ENCODE measurements around the gene TENT4A. TPM values are rescaled to one million over a fixed set of nuclear protein-coding genes. Genes with fewer than 3 reads are reported as not detected.
A peak's percentile ranks its signal among the peaks of the same experiment; 100 is the strongest.

TENT4A gene
- total RNA-seq, 1 experiment from 2014 or later, result 32.3 TPM

GRCh38 chr5:6758236-6758635 is 45.0 kb downstream of the TENT4A start:
- H3K9me3 Mint-ChIP-seq (ENCODE audit: unreplicated experiment), result no peaks in the 10 kb centered on the region
- peaks cover 76% of the 10 kb centered on the region for H3K36me3 Mint-ChIP-seq (ENCODE audit: insufficient read depth, unreplicated experiment)
- no TSS peak for BruUV-seq (replicated peaks)
- CTCF ChIA-PET, result no interaction called here
- Histone ChIP-seq H3K36me3 (ENCODE audit: control insufficient read depth, insufficient read depth, low read length) (peaks cover 4% of the 10 kb centered on the region), H3K4me3 (ENCODE audit: low read depth, low read length) (no peak overlapping the region), H3K27me3 (replicated peaks; ENCODE audit: control insufficient read depth, insufficient read depth, low read length) (no peaks in the 10 kb centered on the region), H3K4me1 (peaks cover 11% of the 10 kb centered on the region; the same call in 1 of the 2 replicates), H3K9me3 (no peaks in the 10 kb centered on the region)
- H3K27me3 Mint-ChIP-seq (ENCODE audit: insufficient read depth, unreplicated experiment), result no peaks in the 10 kb centered on the region
- POLR2A ChIA-PET, result no interaction called here
- no peak overlapping the region for H3K27ac Mint-ChIP-seq (ENCODE audit: unreplicated experiment)
- H3K4me1 Mint-ChIP-seq (ENCODE audit: low read depth, unreplicated experiment), result no peaks in the 10 kb centered on the region
- intact Hi-C loops (cut with micrococcal nuclease; ENCODE audit: unreplicated experiment), result no loop called here
- TF ChIP-seq, protein P1, sequence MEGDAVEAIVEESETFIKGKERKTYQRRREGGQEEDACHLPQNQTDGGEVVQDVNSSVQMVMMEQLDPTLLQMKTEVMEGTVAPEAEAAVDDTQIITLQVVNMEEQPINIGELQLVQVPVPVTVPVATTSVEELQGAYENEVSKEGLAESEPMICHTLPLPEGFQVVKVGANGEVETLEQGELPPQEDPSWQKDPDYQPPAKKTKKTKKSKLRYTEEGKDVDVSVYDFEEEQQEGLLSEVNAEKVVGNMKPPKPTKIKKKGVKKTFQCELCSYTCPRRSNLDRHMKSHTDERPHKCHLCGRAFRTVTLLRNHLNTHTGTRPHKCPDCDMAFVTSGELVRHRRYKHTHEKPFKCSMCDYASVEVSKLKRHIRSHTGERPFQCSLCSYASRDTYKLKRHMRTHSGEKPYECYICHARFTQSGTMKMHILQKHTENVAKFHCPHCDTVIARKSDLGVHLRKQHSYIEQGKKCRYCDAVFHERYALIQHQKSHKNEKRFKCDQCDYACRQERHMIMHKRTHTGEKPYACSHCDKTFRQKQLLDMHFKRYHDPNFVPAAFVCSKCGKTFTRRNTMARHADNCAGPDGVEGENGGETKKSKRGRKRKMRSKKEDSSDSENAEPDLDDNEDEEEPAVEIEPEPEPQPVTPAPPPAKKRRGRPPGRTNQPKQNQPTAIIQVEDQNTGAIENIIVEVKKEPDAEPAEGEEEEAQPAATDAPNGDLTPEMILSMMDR (IDR thresholded peaks at IDR 0.05; ENCODE audit: insufficient read depth in 1 of 2, low read depth in 1 of 2, low read length in 1 of 2, severe bottlenecking in 1 of 2, unreplicated experiment in 1 of 2), result no peak
- H3K4me3 Mint-ChIP-seq (ENCODE audit: unreplicated experiment), result no peak overlapping the region
- DNase-seq, result no peak

DNA sequence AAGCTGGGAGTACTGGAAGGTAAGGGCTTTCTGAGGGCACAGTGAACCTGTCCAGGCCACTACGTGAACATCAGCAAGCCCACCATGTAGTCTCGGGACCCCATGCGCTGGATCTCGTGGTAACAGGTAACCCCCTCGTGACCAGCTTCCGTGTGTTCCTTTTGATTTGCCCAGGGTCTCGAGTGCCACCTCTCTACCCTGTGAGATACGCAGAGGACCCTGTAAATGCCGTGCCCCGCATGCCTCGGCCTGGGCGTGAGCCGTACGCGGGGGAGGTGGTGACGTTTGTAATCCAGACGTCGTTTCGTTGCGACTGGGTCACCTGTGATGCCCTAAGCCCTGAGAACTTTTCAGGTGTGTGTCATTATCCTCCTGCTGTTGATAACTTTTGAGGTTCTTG is 45.5 kb downstream of the TENT4A start:
- Histone ChIP-seq H3K27me3 (replicated peaks; ENCODE audit: control insufficient read depth, insufficient read depth, low read length) (no peaks in the 10 kb centered on the region), H3K36me3 (ENCODE audit: control insufficient read depth, insufficient read depth, low read length) (peaks cover 4% of the 10 kb centered on the region), H3K4me1 (peaks cover 11% of the 10 kb centered on the region; the same call in 1 of the 2 replicates), H3K9me3 (no peaks in the 10 kb centered on the region), H3K4me3 (ENCODE audit: low read depth, low read length) (no peak overlapping the region)
- H3K4me3 Mint-ChIP-seq (ENCODE audit: unreplicated experiment), result no peak overlapping the region
- H3K27ac Mint-ChIP-seq (ENCODE audit: unreplicated experiment), result peak overlapping the region; percentile 15
- no peaks in the 10 kb centered on the region for H3K9me3 Mint-ChIP-seq (ENCODE audit: unreplicated experiment)
- intact Hi-C loops (cut with micrococcal nuclease; ENCODE audit: unreplicated experiment), result no loop called here
- TF ChIP-seq, protein P1 (IDR thresholded peaks at IDR 0.05; ENCODE audit: insufficient read depth in 1 of 2, low read depth in 1 of 2, low read length in 1 of 2, severe bottlenecking in 1 of 2, unreplicated experiment in 1 of 2), result no peak
- ChIA-PET CTCF (no interaction called here), POLR2A (no interaction called here)
- BruUV-seq (replicated peaks), result no TSS peak
- DNase-seq, result no peak
- H3K36me3 Mint-ChIP-seq (ENCODE audit: insufficient read depth, unreplicated experiment), result peaks cover 71% of the 10 kb centered on the region
- no peaks in the 10 kb centered on the region for H3K27me3 Mint-ChIP-seq (ENCODE audit: insufficient read depth, unreplicated experiment)
- no peaks in the 10 kb centered on the region for H3K4me1 Mint-ChIP-seq (ENCODE audit: low read depth, unreplicated experiment)

- no TSS peak for BruUV-seq (replicated peaks)
- Mint-ChIP-seq H3K27me3 (ENCODE audit: insufficient read depth, unreplicated experiment) (no peaks in the 10 kb centered on the region), H3K27ac (ENCODE audit: unreplicated experiment) (peak overlapping the region; percentile 67), H3K9me3 (ENCODE audit: unreplicated experiment) (no peaks in the 10 kb centered on the region), H3K36me3 (ENCODE audit: insufficient read depth, unreplicated experiment) (peaks cover 64% of the 10 kb centered on the region), H3K4me3 (ENCODE audit: unreplicated experiment) (no peak overlapping the region), H3K4me1 (ENCODE audit: low read depth, unreplicated experiment) (no peaks in the 10 kb centered on the region)
- peaks cover 4% of the 10 kb centered on the region for H3K36me3 ChIP-seq (ENCODE audit: control insufficient read depth, insufficient read depth, low read length)
- H3K9me3 ChIP-seq, result no peaks in the 10 kb centered on the region
- H3K4me1 ChIP-seq, result peaks cover 11% of the 10 kb centered on the region; the same call in 1 of the 2 replicates
- ChIA-PET POLR2A (no interaction called here), CTCF (no interaction called here)
- no peaks in the 10 kb centered on the region for H3K27me3 ChIP-seq (replicated peaks; ENCODE audit: control insufficient read depth, insufficient read depth, low read length)
- DNase-seq, result peak; percentile 37 to 70
- TF ChIP-seq, protein P1 (IDR thresholded peaks at IDR 0.05; ENCODE audit: insufficient read depth in 1 of 2, low read depth in 1 of 2, low read length in 1 of 2, severe bottlenecking in 1 of 2, unreplicated experiment in 1 of 2), result no peak
- no peak overlapping the region for H3K4me3 ChIP-seq (ENCODE audit: low read depth, low read length)
- intact Hi-C loops (cut with micrococcal nuclease; ENCODE audit: unreplicated experiment), result no loop called here
These were observed 46.2 kb downstream of the TENT4A start for GRCh38 chr5:6759401-6759800.

All from Caco-2 (cell line).